IMR-90 (cell line): ENCODE data around the gene OR2T11. TPM values are rescaled to one million over a fixed set of nuclear protein-coding genes. Genes with fewer than 3 reads are reported as not detected.

Source experiments
- ATAC-seq: fragments of 200-7000 bp; cut with Tn5 transposase; 2 replicates; pipeline ENCODE4 v1.9.1; 2020; ENCODE audit warnings: low read depth, mild to moderate bottlenecking, moderate library complexity
- BruUV-seq: library from RNA; stranded (reverse); fragments of 400-500 nt; replicated peaks from 2 replicates; lab custom pipeline; 2021; lab: Mats Ljungman, UMichigan
- CTCF ChIA-PET: fragments of 300-600 bp; formaldehyde crosslinking; extraction: SDS; loops from one replicate; lab custom pipeline; 2021; ENCODE audit warnings: antibody characterized with exemption; lab: Yijun Ruan, JAX
- POLR2A ChIA-PET: fragments of 300-600 bp; sonication (Branson Sonifier 250); formaldehyde crosslinking; loops from one replicate; lab custom pipeline; 2022; ENCODE audit warnings: antibody characterized with exemption; ENCODE audit not compliant: unreplicated experiment; lab: Charles Lee
- DNase-seq: peaks from one replicate; pipeline ENCODE4 v3.0.0; 2013
- H2AFZ ChIP-seq: replicated peaks from 2 replicates; pipeline ENCODE3; 2013; ENCODE audit warnings: low read length, mild to moderate bottlenecking; ENCODE audit not compliant: poor library complexity
- H2AK5ac ChIP-seq: 2 replicates; pipeline ENCODE4 v1.6.1; 2013; ENCODE audit warnings: low read depth, low read length, inconsistent platforms
- H2AK9ac ChIP-seq: replicated peaks from 2 replicates; pipeline ENCODE3; 2013; ENCODE audit warnings: mild to moderate bottlenecking, low read depth, low read length, moderate library complexity; ENCODE audit not compliant: poor library complexity
- H2BK120ac ChIP-seq: 2 replicates; pipeline ENCODE4 v1.6.1; 2013; ENCODE audit warnings: low read depth, low read length, inconsistent platforms
- H2BK15ac ChIP-seq: 3 replicates; pipeline ENCODE4 v1.6.1; 2013; ENCODE audit warnings: low read depth, low read length, inconsistent platforms
- H2BK20ac ChIP-seq: 2 replicates; pipeline ENCODE4 v1.6.1; 2013; ENCODE audit warnings: low read depth, mild to moderate bottlenecking, inconsistent platforms, low read length, moderate library complexity
- H2BK5ac ChIP-seq: 2 replicates; pipeline ENCODE4 v1.6.1; 2013; ENCODE audit warnings: mild to moderate bottlenecking, low read depth, low read length, inconsistent platforms; ENCODE audit not compliant: poor library complexity, severe bottlenecking
- H3K14ac ChIP-seq: replicated peaks from 2 replicates; pipeline ENCODE4 v1.6.1; 2013; ENCODE audit warnings: low read depth, low read length, inconsistent platforms
- H3K18ac ChIP-seq: 2 replicates; pipeline ENCODE4 v1.6.1; 2013; ENCODE audit warnings: low read depth, low read length, control low read depth
- H3K23ac ChIP-seq: 2 replicates; pipeline ENCODE4 v1.6.1; 2013; ENCODE audit warnings: low read depth, low read length, inconsistent platforms
- H3K27ac ChIP-seq: 2 replicates; pipeline ENCODE4 v1.5.1; 2013; ENCODE audit warnings: mild to moderate bottlenecking, control low read depth, low read length; ENCODE audit not compliant: insufficient read depth
- H3K27me3 ChIP-seq: 2 replicates; pipeline ENCODE4 v1.6.1; 2013; ENCODE audit warnings: low read length; ENCODE audit not compliant: control insufficient read depth, insufficient read depth
- H3K36me3 ChIP-seq: 2 replicates; pipeline ENCODE4 v1.6.1; 2013; ENCODE audit warnings: low read length, mixed read lengths; ENCODE audit not compliant: control insufficient read depth, insufficient read depth
- H3K4ac ChIP-seq: 2 replicates; pipeline ENCODE4 v1.6.1; 2013; ENCODE audit warnings: low read depth, low read length, inconsistent platforms
- H3K4me1 ChIP-seq: 2 replicates; pipeline ENCODE4 v1.6.1; 2013; ENCODE audit warnings: low read length, mixed read lengths; ENCODE audit not compliant: control insufficient read depth, insufficient read depth
- H3K4me2 ChIP-seq: 2 replicates; pipeline ENCODE4 v1.6.1; 2013; ENCODE audit warnings: low read depth, mild to moderate bottlenecking, control low read depth, low read length, moderate library complexity
- H3K4me3 ChIP-seq: 2 replicates; pipeline ENCODE4 v1.5.1; 2013; ENCODE audit warnings: low read depth, mild to moderate bottlenecking, control low read depth, low read length, moderate library complexity; ENCODE audit not compliant: insufficient read depth
- H3K56ac ChIP-seq: 2 replicates; pipeline ENCODE4 v1.6.1; 2013; ENCODE audit warnings: low read length, inconsistent platforms; ENCODE audit not compliant: insufficient read depth; ENCODE audit errors: extremely low read depth
- H3K79me1 ChIP-seq, 2 experiments: 2 replicates each; pipeline ENCODE4 v1.6.1; 2013; ENCODE audit warnings: low read length in 2 of 2, inconsistent platforms in 1 of 2, low read depth in 1 of 2
- H3K9ac ChIP-seq: 2 replicates; pipeline ENCODE4 v1.6.1; 2013; ENCODE audit warnings: low read depth, low read length, control low read depth
- H3K9me1 ChIP-seq: 2 replicates; pipeline ENCODE4 v1.6.1; 2013; ENCODE audit warnings: low read length, inconsistent platforms; ENCODE audit not compliant: insufficient read depth
- H3K9me3 ChIP-seq: 2 replicates; pipeline ENCODE4 v1.6.1; 2013; ENCODE audit warnings: low read length; ENCODE audit not compliant: control insufficient read depth, insufficient read depth
- H4K20me1 ChIP-seq: 2 replicates; pipeline ENCODE4 v1.6.1; 2013; ENCODE audit warnings: low read length, inconsistent platforms; ENCODE audit not compliant: insufficient read depth
- H4K5ac ChIP-seq: 2 replicates; pipeline ENCODE4 v1.6.1; 2013; ENCODE audit warnings: mild to moderate bottlenecking, low read depth, low read length, control low read depth
- H4K8ac ChIP-seq, 2 experiments: 2 replicates each; pipeline ENCODE4 v1.6.1; 2013; ENCODE audit warnings: low read depth in 2 of 2, low read length in 2 of 2, control low read depth in 1 of 2, inconsistent platforms in 1 of 2
- H4K91ac ChIP-seq: 2 replicates; pipeline ENCODE4 v1.6.1; 2013; ENCODE audit warnings: low read depth, low read length, inconsistent platforms; ENCODE audit not compliant: insufficient read depth
- BHLHE40 ChIP-seq: fragments of 150-350 bp; IDR thresholded peaks from 2 replicates; pipeline ENCODE4 v1.6.1; 2016; ENCODE audit warnings: mild to moderate bottlenecking, low read depth, low read length
- CEBPB ChIP-seq: IDR thresholded peaks from 2 replicates; pipeline ENCODE4 v1.6.1; 2012; ENCODE audit warnings: low read depth, low read length, improper control_type of control experiment
- CHD1 ChIP-seq: IDR thresholded peaks from 2 replicates; pipeline ENCODE4 v1.6.1; 2012; ENCODE audit warnings: low read depth, low read length, improper control_type of control experiment
- CTCF ChIP-seq: conservative IDR thresholded peaks from 2 replicates; pipeline ENCODE4 v1.5.1; 2012; ENCODE audit warnings: mild to moderate bottlenecking, low read depth, low read length, improper control_type of control experiment
- ELK1 ChIP-seq: fragments of 150-350 bp; IDR thresholded peaks from 2 replicates; pipeline ENCODE4 v1.6.1; 2016; ENCODE audit warnings: low read depth, mild to moderate bottlenecking, low read length, moderate library complexity, borderline replicate concordance
- FOS ChIP-seq: fragments of 150-350 bp; IDR thresholded peaks from 2 replicates; pipeline ENCODE4 v1.6.1; 2016; ENCODE audit warnings: low read depth, low read length
- MAFK ChIP-seq: IDR thresholded peaks from 2 replicates; pipeline ENCODE4 v1.6.1; 2012; ENCODE audit warnings: low read depth, low read length, improper control_type of control experiment
- MAZ ChIP-seq: IDR thresholded peaks from 2 replicates; pipeline ENCODE4 v1.6.1; 2012; ENCODE audit warnings: low read depth, mild to moderate bottlenecking, low read length, improper control_type of control experiment, moderate library complexity, borderline replicate concordance
- MXI1 ChIP-seq: IDR thresholded peaks from 2 replicates; pipeline ENCODE4 v1.6.1; 2012; ENCODE audit warnings: low read depth, mild to moderate bottlenecking, low read length, moderate library complexity, borderline replicate concordance
- NFE2L2 ChIP-seq: fragments of 150-350 bp; IDR thresholded peaks from 2 replicates; pipeline ENCODE4 v1.6.1; 2016; ENCODE audit warnings: low read depth, mild to moderate bottlenecking, low read length
- POLR2A ChIP-seq: IDR thresholded peaks from 2 replicates; pipeline ENCODE4 v1.6.1; 2012; ENCODE audit warnings: mild to moderate bottlenecking, low read depth, low read length
- RCOR1 ChIP-seq: IDR thresholded peaks from 2 replicates; pipeline ENCODE4 v1.6.1; 2012; ENCODE audit warnings: mild to moderate bottlenecking, low read length, improper control_type of control experiment; ENCODE audit not compliant: insufficient replicate concordance
- RFX5 ChIP-seq: IDR thresholded peaks from 2 replicates; pipeline ENCODE4 v1.8.0; 2012; ENCODE audit warnings: low read depth, mild to moderate bottlenecking, low read length, moderate library complexity
- SMC3 ChIP-seq: fragments of 150-350 bp; IDR thresholded peaks from 2 replicates; pipeline ENCODE4 v1.6.1; 2016; ENCODE audit warnings: low read depth, mild to moderate bottlenecking, antibody characterized with exemption, low read length, moderate library complexity
- WGBS, 2 experiments: methylation state at CpG; one replicate each; pipeline versions ENCODE4 v1.1.5 to v1.1.7; 2013; ENCODE audit warnings: missing lambda C conversion rate in 2 of 2; ENCODE audit not compliant: insufficient read length in 1 of 2; ENCODE audit errors: extremely low coverage in 2 of 2; 5-methylcytosine and 5-hydroxymethylcytosine counted together
- dilution Hi-C: fragments of 300-500 bp; cut with HindIII; formaldehyde crosslinking; loops from one replicate; pipeline ENCODE4 v1.14.3; 2018; ENCODE audit warnings: low sequenced_read_pairs; ENCODE audit not compliant: unreplicated experiment
- in situ Hi-C: fragments of 300-500 bp; cut with MboI; formaldehyde crosslinking; loops from 3 replicates; pipeline ENCODE4 v1.14.3; 2019; ENCODE audit warnings: low sequenced_read_pairs, inconsistent platforms, mixed read lengths
- intact Hi-C: fragments of 100-400 bp; cut with micrococcal nuclease; formaldehyde crosslinking; loops from 2 replicates; pipeline ENCODE4 v1.10.0; 2022
- polyA plus RNA-seq, 3 experiments: library from polyadenylated mRNA; depleted of rRNA; stranded (reverse); fragments of >200 nt; gene quantifications; 2 replicates each; pipeline ENCODE4 v1.2.3, GENCODE V29; 2012; ENCODE audit warnings: low replicate concordance in 1 of 3
- total RNA-seq: library from RNA; depleted of rRNA; stranded (reverse); fragments of >200 nt; gene quantifications from 2 replicates; pipeline ENCODE4 v1.2.3, GENCODE V29; 2012
- TF ChIP-seq, protein P1 (sequence below): fragments of 150-350 bp; IDR thresholded peaks from 2 replicates; pipeline ENCODE4 v1.6.1; 2017; ENCODE audit warnings: mild to moderate bottlenecking, antibody characterized with exemption, low read length, low read depth

The OR2T11 gene
- total and polyA plus RNA-seq, 2 of the 4 experiments (the other 2 are of a cell fraction), result not detected

DNA sequence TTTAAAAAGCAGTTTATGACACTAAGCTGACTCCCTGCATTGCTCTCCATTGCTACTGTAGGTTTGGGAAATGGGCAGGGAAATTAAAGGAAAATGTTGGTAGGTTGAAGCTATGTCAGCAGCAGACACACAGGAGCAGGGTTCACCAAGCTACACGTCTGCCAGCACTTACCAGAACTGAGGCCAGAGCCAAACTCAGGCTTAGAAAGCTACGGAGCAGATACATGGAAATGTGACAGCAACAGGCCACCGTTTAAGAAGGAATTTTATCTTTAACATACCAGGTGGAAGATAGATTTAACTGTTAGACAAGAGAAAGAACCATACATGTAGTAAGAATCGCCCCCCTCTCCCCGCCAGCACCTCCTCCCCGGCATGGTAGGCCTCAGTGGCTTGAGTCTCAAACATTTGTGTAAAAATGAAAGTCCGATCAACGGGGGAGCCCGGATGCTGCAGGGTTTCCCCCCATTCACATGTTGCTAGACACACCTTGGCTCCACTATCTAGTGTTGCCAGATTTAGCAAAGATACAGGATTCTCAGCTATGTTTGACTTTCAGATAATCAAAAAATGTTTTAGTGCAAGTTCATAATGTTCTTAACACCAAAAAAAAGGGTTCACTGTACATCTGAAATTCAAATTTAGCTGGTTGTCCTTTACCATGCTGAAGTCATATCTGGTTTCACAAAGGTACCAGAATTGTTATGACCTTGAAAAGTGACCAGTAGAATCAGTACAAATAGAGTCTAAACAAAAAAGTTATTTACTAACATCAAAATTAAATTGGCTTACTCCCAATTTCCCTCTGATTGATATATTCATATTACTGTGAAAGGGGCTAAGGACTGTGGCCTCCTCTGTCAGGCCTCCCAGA lies 6.7 kb downstream of the OR2T11 start:
- H4K91ac ChIP-seq, result no peak overlapping the region
- no peak overlapping the region for H3K27ac ChIP-seq
- H3K79me1 ChIP-seq, result no peaks in the 10 kb centered on the region
- H2BK20ac ChIP-seq, result no peak overlapping the region
- no peaks in the 10 kb centered on the region for H3K4me1 ChIP-seq
- H3K4me3 ChIP-seq, result no peak overlapping the region
- dilution Hi-C loops, result no loop called here
- no peak overlapping the region for H4K5ac ChIP-seq
- H3K23ac ChIP-seq, result no peak overlapping the region
- no peak overlapping the region for H3K4ac ChIP-seq
- H3K36me3 ChIP-seq, result no peaks in the 10 kb centered on the region
- no CpG with 5 or more reads among the region's 9 CpGs for WGBS, 2 experiments
- no peaks in the 10 kb centered on the region for H4K20me1 ChIP-seq
- H3K27me3 ChIP-seq, result no peaks in the 10 kb centered on the region
- no peak overlapping the region for H4K8ac ChIP-seq
- ATAC-seq (no peak), DNase-seq (no peak)
- CTCF ChIA-PET, result no interaction called here
- no peak overlapping the region for H2AK5ac ChIP-seq
- 0 out of 2 replicates have a peak, but pooled peaks cover 2% of the 10 kb centered on the region for H3K9me3 ChIP-seq
- in situ Hi-C loops, result no loop called here
- POLR2A ChIA-PET, result no interaction called here
- H3K9ac ChIP-seq, result no peak overlapping the region
- H2BK120ac ChIP-seq, result no peak overlapping the region
- H2AK9ac ChIP-seq, result no peak overlapping the region
- no peak overlapping the region for H3K56ac ChIP-seq
- H3K4me2 ChIP-seq, result no peak overlapping the region
- no peak overlapping the region for H2BK5ac ChIP-seq
- no TSS peak for BruUV-seq
- no peaks in the 10 kb centered on the region for H3K9me1 ChIP-seq
- H3K14ac ChIP-seq, result no peak overlapping the region
- intact Hi-C loops, result no loop called here
- no peak overlapping the region for H3K18ac ChIP-seq
- H2BK15ac ChIP-seq, result no peak overlapping the region
- no peak overlapping the region for H2AFZ ChIP-seq
- TF ChIP-seq MXI1 (no peak), MAZ (no peak), POLR2A (no peak), CEBPB (no peak), CHD1 (no peak), FOS (no peak), MAFK (no peak), SMC3 (no peak), CTCF (no peak), RCOR1 (no peak), BHLHE40 (no peak), ELK1 (no peak), RFX5 (no peak), NFE2L2 (no peak)
- TF ChIP-seq, protein P1, sequence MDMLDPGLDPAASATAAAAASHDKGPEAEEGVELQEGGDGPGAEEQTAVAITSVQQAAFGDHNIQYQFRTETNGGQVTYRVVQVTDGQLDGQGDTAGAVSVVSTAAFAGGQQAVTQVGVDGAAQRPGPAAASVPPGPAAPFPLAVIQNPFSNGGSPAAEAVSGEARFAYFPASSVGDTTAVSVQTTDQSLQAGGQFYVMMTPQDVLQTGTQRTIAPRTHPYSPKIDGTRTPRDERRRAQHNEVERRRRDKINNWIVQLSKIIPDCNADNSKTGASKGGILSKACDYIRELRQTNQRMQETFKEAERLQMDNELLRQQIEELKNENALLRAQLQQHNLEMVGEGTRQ, result no peak
